T-helper 22 cell (primary cell): ENCODE results near the gene PSMB5.

Experiments
- DNase-seq: peaks from one replicate; pipeline ENCODE4 v3.0.0-alpha.2; 2020; ENCODE audit warnings: low read depth

The PSMB5 gene

DNA sequence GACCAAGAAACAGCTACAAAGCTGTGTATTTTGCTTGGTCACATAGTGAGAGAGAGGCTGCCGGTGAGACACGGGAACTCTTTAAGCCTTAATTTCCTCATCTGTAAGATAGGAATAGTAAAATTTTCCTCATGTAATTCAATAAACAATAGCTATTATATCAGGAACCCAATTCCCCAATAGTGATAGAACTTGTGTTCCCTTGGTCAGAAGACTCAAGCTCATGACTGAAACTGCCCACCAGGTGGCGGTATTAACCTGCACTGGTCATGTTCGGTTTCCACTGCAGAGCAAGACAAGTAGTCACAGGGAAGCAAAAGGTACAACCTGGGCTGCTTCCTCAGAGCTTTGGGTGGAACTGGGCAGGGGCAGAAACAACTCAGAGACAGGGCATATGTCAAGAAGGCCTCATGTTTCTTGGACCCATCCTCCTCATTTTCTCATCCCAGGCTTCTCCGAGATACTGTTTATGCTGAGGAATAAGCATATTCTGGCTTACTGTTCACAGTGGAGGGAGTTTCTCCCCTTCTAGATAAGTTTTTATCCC is 48.1 kb downstream of the PSMB5 start:
- DNase-seq: peak; percentile 60

DNA sequence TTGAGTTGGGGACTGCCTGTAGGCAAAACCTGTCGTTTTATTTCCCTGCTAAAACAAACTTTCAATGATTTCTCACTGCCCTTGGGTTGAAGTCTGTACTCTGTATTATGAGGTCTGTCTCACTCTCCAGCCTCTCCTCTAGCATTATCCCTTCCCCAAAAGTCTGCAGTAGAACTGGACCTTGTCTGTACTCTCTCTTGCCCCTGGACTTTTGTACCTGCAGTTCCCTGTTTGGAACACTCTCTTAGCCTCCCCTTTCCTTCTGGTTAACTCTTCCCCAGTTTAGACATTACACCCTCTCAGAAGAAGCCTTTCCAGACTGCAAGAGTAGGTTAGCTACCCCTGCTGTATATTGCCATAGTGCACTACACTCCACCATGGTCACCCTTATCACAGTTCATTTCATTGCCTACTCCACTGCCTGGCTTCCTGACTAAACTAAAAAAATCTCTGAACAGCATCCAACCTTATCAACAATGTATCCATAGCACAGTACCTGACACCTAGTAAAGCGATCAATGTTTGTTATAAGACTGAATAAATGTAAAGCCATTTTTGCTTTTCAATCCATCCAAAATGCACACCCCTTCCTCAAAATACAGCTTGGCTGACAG is 48.7 kb downstream of the PSMB5 start:
- DNase-seq: no peak

DNA sequence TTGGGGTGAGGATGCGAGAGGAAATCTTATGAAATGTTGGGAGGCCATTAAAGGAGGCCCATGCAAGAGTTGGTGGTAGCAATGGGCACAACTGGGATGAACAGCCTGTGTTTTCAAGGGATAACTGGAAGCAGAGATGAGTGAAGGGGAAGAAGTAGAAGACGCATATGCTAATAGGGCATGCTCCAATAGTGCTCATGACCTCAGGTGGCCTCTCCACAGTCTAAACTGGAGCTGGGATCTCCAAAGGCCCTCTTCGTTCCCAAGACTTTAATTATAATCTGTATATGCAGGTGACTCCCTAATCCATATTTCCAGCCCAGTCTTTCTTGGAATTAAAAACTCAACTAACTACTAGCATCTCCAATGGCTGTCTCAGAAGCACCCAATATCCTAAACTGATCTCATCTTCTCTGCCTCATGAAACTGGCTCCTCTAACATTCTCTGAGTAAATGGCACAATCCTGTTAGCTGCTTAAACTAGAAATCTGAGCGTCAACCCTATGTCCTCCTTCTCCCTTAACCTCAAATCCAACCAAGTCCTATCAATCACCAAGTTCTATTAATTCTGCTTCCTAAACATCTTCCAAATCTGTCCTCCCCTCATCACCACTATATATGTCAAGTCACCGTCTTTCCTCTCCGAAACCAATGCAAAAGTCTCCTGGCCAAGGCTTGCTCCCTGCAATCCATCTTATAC is 49.6 kb downstream of the PSMB5 start:
- no peak for DNase-seq

DNA sequence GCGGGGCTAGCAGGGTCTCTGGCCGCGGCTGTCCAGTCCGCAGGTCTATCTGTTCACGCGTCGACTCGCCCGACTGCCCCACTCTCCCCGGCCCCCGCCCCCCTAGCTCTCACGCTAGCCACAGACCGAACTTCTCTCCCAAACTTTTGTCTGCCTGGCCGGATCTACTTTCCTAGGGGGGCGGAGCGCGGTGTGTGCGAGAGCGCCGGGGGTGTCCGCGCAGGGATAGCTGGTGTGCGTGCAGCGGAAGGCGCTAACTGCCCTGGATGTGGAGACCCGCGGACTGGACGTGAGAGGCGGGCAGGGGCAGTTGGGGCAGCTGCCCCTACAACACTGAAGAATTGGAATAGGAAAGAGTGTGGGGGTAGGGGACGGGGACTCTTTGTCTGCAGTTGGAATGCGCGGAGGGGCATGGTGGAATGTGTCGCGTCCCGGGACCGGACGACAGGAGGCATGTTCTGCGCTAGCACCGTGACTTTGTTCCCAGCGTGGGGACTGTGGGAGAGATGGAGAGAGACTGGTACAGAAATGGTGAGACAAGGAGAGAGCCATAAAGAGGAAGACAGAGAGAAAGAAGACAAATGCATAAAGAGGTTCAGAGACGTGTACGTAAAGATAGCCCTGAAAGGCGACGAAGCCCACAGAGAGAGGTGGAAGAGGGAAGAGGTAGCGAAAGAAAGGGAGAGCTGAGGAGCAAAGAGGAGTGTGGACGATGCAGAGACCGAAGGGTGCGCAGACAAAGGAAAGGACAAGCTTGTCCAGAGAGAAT is 52.0 kb downstream of the PSMB5 start, which contains the start of gene AJUBA:
AJUBA (minus strand) TSS at position 75 of the 769 bp plus-strand sequence. CDS start 285 bp downstream, outside the sequence.
- peak; percentile 55 for DNase-seq

DNA sequence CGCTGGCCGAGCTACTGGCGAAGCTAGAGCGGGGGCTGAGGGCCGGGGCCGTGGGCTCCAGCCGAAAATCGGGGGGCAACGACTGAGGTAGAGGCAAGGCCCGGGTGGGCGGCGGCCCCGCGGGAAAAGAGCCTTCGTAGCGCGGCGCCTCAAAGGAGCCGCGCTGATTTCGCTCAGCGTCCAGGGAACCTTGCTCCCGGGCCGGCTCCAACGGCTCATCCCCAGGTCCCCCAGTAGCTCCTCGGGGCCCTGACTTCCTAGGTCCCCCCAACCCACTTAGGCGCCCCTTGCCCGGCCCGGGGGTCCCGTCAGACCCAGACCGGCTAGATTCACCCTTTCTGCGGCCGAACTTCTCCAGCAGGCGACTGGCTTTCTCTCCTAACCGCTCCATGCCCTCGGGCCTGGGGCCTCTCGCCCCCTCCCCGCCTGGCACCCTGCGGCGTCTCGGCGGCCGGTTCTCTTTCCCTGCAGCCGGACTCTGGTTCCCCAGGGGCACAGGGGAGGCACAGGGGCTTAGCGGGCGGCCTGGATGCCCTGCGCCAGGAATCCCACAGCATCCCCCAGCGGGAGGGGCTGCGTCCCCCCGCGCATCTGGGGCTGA is 52.7 kb downstream of the PSMB5 start:
- no peak for DNase-seq

DNA sequence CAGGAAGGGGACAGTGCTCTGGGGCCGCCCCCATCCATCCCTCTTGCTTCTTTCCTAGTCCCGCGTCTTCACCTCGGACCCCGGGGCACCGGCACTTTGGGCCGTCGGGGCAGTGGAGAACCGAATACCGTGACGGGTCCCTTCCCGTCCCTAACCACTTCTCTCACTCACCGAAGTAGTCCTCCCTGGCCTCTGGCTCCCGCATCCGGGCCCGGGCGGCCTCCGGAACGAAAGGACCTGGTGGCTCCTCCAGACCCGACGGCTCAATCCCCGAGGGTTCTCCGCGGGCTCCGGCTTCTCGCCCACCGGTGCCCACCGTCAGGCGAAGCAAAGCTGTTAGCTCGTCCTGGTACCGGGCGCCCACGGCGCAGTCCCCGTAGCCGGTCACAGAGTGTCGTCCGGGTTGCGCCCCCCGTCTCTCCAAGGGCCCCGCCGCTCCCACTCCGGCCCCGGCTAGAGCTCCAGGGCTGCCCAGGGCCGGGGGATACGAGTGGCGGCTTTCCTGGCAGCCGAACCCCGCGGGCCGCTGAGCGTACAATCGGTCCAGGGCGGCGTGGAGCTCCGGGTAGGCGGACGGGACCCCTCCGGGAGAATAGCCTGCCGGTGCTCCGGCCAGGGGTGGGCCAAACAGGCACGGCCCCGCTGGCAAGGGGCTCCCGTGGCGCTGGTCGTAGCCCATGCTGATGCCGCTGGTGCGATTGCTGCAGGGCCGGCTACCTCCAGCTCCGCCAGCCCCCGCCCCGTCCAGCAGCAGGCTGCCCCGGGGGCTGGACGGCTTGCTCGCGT is 53.4 kb downstream of the PSMB5 start:
- no peak for DNase-seq

DNA sequence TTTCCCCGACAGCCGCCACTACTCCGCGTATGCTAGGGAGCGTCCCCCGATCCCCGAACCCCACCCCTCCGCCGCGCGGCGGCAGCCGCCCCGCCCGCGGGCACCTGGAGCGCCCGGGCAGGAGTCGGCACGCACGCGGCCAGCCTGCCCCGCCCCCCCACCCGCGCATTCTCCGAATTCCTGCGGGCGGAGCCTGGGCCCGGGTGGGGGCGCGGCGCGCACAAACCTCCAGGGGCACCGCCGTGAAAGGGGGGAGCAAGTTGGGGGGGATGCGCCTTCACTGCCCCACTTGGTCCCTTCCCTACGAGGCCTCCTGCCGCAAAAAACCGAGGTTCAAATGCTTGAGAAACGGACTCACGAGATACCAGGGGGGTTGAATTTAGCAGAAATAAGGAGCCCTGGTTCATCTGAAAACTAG is 54.0 kb downstream of the PSMB5 start:
- DNase-seq: no peak

DNA sequence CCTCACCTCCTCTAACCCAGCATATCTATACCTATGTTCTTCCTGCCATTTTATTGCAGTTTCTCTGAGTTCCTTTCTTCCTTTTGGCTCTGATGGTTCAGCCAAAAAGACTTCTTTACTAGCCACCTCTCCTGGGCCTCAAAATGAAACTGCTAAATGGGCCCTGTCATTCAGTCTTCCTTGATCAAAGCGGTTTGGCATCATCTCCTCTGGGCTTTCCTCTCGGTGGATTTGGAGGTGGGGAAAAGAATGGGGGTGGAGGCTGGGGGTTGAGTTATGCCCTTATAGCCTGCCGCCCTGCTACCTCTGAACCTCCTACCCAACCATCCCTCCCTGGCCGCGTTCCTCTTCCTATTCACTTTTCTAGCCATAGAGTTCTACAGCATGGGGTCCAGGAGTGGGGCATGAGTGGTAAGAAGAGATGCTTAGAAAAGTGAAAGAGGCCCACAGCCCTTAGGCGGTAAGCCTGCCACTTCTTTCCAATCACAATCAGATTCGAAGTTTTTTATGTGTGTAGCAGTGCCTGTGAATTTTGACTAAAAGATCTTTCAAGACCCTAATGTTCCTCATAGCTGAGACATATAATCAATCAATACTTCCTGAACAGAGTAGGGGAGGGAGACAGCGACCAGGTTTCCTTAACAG is 54.8 kb downstream of the PSMB5 start:
- no peak for DNase-seq

DNA sequence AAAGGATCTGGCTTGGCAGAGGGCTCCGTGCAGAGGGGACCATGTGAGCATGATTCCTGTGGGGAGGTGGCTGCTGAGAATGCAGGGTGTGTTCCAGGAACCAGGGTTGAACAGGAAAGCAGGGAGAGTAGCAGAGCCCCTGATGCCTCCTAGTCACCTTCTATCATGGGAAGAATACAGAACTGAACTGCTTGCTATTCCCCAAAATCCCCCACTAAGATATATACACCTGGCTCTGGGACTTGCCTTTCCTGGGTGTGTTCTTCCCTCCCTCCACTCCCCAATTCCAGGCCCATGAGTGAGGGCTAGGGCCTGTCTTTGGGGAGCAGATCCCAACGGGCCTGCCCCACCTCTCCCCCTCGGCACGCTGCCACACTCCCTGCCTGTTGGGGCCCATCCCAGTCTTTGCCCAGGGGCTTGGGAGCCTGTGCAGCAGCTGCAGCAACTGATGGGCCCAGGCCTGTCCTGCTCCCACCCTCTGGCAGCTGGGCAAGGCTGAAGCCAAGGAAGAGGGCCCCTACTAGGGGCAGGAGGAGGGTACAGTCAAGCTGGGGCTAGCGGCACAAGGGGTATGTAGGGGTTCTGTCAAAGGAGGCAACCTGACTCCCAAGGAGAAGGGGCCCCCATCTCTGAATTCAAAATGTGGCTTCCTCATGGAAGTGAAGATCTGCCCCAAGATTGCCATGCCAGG is 55.6 kb downstream of the PSMB5 start:
- no peak for DNase-seq

DNA sequence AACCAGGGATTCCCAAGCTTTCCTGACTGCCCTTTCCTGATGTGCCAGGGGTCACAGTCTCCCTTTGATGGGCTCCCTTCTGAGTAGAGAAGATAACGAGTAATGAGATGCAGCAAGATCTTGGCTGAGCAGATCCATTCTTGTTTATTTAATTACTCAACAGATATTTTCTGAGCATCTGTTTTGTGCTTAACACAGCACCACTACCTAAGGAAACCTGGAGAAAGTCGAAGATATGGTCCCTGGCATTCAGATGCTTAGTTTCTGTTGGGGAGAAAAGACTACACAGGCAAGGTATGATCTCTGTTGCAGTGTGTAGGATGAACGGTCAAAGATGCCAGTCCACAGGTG is 56.2 kb downstream of the PSMB5 start:
- no peak for DNase-seq

DNA sequence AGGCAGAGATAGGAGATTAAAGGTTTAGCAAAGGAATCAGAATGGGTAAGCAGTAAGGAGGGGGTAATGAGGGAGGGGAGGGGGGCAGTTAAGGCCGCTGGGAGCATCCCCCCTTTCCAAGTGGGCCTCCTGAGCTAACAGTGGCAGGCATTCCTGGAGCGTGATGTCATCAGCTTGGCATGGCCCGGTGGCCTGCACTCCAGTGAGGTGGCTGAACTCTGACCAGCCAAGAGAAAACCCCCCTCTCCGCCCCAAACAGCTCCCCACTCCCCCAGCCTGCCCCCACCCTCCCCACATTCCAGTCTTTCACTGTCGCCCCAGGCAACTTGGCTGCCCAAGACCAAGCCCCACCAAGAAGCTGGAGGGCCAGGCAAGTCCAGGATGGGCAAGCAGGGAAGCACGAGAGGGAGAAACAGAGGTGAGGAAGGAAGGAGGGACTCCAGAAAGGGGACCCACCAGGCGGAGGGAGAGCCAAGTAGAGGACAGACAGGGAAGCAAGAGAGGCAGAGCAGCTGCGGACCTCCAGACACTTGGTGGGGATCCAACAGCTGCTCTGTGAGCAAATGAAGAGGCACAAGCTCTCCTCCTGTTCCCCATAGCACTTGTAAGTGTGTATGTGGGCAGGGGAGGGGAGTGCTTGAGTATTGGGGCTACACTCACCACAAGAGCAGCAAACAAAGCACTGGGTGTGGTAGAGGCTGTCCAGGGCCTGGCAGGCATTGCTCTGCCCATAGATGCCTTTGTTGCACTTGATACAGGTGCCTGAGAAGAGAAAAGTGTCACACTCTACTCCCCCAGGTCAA is 56.8 kb downstream of the PSMB5 start:
- no peak for DNase-seq

DNA sequence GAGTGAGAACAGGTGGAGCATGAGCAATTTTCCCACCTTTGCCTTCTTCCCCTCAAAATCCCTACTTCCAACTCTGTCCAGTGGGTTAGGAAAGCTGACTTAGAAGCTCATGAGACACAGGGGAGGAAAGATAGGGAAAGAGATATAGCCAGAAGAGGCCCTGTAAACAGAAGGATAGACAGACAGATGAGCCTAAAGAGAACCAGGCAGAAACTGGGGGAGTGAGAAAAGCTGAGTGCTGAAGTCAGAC is 57.3 kb downstream of the PSMB5 start:
- no peak for DNase-seq

DNA sequence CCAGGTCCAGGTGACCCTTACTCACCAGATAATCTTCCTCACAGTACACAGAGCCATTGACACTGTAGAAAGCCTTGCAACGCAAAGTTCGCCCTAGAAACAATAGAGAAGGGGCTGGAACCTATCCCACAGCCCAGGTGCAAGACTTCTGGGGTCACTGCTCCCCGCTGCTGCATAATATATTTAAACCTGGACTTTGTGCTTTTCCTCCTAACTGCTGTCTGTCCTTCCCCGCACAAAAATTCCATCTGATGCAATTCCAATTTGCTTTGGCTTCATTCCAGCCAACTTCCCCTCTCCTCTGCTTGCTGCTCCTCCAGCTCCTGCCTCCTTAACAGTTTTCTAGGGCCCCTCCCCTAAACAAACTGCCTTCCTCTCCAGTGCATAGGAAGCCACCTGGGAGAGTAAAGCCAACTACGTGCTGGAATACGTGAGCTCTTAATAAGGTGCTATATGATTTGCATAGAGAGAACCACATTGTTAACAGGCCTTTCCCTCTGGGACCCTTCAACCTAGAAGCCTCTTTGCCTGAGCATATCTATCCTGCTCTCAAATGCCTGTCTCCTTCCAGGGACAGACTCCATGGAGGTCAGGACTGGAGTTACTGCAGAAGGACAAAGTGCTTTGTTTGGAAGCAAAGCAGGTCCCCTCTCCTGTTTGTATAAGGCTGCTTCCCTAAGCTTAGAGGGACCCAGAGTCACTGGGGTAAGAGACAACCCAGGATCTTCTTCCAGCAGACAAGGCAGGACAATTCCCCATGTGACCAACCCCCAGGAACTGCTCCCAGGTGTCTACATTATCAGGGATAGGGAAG is 57.9 kb downstream of the PSMB5 start:
- no peak for DNase-seq
